Activated CD4-positive, CD25-positive, alpha-beta regulatory T cell treated with anti-CD3 and anti-CD28 coated beads, Interleukin-2, amount 50 U/mL, for 16 hours (primary cell): ENCODE data around the gene EPHA5.

Experiments used
- DNase-seq: peaks from one replicate; pipeline ENCODE4 v3.0.0-alpha.2; 2020; ENCODE audit warnings: low read depth, low spot score

The EPHA5 gene

DNA sequence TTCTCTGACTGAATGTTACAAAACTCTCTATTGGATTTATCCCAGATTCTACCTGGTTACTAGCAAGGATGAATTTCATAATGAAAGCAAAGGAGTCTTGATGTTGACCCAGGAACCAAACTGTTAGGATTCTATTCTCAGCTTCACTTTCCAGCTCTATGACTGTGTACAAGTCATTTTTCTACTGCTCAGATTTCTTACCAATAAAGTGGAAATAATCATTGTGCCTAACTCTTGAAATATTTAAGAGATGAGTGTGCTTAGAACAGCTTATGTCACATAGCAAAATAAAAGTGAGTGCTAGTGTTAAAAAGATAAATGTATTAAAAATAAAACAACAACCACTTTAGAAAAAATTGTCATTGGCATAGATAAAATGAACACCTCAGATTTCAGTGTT, 45.6 kb downstream of the EPHA5 start:
- DNase-seq, result no peak

DNA sequence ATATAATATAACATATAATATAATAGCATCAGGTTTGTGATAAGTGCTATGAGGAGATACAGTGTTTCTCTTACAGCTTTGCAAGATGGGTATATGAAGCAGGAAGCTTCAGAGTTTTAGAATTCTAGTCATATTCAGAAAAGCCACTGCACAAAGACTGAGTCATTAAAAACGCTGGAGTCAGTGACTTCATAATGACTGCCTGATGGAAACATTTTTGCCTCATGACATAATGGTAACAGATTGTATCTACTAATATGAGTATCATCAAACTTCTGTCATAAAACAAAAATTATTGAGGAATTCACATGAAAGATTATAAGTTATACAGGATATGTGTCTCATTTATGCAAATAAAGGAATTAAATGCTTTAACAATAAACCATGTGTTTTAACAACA, 46.8 kb downstream of the EPHA5 start:
- no peak for DNase-seq

DNA sequence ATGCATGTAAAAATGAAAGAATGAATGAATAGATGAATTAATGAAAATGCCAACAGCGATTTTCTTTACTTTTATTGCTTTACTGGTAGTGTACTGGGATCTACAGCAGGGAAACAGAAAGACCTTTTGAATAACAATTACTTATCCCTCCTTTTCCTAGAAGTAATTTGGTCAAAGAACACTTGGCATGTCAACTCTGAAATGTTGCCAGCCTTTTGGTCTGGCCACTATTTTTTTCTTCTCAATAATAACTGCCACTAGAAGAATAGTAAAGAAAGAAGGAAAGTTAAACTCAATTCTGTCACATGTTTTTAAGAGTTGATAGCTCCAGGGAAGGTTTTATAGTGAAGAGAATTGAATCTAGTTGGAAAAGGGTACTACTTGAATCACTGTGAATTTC, 52.9 kb downstream of the EPHA5 start:
- no peak for DNase-seq

GRCh38 chr4:65604515-65604914, 65.8 kb downstream of the EPHA5 start:
- no peak for DNase-seq

DNA sequence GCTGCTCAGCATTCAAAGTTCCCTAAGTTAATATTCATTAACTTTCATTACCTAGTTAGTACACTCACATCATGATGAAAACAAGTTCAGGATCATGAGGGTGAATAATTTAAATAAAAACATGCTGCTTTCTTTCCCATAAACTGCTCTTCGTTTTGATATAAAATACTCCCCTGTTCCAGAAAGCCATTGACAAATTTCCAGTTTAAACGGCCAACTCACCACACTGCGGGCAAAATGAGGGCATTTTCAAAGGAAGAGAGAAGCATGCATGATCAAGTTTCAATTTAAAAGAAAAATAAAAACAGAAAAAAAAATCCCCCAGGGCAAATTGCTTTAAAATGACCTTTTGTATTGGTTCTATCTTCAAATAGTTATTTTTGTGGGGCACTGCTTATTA, 69.6 kb downstream of the EPHA5 start:
- DNase-seq, result no peak

DNA sequence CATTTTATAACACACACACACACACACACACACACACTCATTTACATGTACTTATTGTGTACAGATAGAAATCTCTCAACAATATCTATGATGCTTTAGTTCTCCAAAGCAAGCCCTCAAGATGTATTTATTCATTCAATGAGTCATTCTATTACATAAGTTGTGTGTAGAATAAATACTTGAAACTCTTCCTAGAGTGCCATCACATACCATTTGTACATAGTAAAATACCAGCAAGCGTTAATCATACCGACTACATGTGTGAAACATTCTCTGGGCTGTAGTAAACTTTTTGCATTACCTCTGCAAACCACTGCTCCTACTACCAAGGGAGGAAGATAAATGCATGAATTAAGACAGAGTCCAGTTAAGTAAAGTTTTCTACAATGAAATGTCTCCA, 70.9 kb downstream of the EPHA5 start:
- DNase-seq, result no peak

- no peak for DNase-seq
Observed at GRCh38 chr4:65597697-65598096, 72.6 kb downstream of the EPHA5 start.

DNA sequence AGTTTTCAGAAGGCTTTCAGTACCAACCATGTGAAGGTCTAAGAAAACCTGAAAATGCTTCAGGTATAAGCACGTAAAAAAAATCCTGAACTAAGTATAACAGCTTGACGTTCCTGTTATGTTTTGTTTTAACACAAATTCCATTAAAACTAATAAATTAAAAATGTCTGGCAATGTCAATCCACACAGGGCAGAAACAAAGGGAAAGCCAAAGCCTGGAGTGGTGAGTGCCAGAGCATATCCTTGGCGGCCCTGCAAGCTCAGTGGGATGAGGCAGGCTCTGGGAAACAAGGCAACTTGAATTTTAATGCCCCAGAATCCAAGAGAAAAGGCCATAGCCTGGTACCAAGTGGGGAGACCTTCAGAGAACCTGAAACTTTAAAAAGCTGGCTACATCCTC, 78.2 kb downstream of the EPHA5 start:
- DNase-seq, result no peak

DNA sequence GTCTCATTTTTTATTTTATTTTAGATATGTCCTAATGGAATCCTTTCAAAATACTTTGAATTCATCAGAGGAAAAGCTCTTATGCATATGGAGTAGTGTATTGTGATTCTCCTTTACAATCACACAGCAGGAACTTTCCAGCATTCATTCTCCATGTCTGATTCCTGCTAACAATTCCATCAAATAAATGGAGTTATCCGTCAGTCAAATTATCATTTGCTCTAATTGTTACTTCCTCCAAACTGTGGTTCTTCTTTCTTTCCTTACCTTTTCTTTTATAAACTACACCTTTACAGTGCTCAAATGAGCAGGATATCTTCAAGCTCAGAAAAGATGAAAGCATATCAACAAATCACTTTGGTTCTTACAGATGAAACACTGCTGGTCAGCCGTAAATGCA, 80.4 kb downstream of the EPHA5 start:
- no peak for DNase-seq

- no peak for DNase-seq
Observed at GRCh38 chr4:65589331-65589730, 81.0 kb downstream of the EPHA5 start.

DNA sequence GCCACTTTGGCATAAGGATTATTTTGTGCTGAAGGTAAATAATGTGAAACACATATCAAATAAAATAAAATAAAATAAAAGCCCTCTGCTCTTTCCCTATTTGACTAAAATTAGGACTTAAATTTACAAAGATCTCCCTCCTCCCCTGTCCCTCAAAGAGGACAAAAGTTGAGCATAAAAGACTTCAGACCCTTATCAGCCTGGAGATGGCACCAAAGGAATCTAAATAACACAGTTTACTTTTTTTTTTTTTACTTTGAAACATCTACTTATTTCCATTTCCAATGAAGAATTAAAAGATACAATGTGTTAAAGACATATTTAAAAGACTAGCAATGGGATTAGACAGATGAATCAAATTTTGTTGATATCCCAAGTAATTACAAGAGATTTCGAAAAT, 89.7 kb downstream of the EPHA5 start:
- DNase-seq, result no peak

- no peak for DNase-seq
Observed at GRCh38 chr4:65566473-65566872, 103.8 kb downstream of the EPHA5 start.

- no peak for DNase-seq
Observed at GRCh38 chr4:65561164-65561563, 109.1 kb downstream of the EPHA5 start.

DNA sequence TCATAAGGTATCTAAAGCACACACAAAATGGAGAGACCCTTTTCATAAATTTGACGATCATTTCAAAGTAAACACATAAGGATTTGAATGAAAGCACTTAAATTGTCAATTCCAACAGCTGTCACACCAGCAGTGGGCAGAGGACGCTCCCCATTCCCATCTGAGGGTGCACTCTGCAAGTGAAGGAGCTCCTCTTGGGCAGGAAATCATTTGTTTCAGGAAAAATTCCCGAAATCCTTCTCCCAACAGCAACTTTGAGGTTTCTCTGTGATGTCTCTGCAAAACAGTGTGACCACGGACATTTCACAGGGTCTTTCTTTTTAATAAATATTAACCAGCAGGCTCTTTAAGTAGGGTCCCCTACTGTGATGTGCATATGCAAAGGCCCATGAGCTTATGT, 111.0 kb downstream of the EPHA5 start:
- no peak for DNase-seq

- DNase-seq, result no peak
Observed at GRCh38 chr4:65552057-65552456, 118.2 kb downstream of the EPHA5 start.

DNA sequence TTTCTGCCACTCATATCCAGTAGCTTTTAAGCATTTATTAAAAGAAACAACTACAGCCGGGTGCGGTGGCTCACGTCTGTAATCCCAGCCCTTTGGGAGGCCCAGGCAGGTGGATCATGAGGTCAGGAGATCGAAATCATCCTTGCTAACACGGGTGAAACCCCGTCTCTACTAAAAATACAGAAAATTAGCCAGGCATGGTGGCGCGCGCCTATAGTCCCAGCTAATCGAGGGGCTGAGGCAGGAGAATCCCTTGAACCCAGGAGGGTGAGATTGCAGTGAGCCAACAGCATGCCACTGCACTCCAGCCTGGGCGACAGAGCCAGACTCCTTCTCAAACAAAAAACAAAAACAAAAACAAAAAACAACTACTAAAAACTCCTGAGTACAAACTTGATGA, 119.8 kb downstream of the EPHA5 start:
- DNase-seq, result no peak

- no peak for DNase-seq
Observed at GRCh38 chr4:65546882-65547416, 123.3 kb downstream of the EPHA5 start.

DNA sequence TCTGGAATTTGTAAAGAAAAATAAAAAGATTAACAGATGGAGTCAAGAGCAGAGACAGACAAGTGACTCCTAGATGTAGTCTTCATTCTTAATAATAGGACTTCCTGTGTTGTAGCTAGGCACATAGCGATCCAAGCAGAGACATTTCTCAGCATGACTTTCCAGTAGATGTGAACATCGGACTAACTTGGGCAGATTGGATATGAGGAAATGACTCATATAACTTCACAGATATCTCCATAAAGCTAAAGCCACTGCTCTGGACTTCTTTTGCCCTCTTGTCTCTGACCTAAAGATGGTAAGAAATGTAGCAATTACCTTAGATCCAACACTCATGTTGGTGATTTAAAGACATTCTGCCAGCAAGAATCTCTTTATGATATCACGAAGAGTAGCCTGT, 131.7 kb downstream of the EPHA5 start:
- DNase-seq, result no peak

- no peak for DNase-seq
Observed at GRCh38 chr4:65535113-65535512, 135.2 kb downstream of the EPHA5 start.

GRCh38 chr4:65521666-65522065, 148.6 kb downstream of the EPHA5 start:
- DNase-seq, result no peak

- DNase-seq, result no peak
Observed at GRCh38 chr4:65515646-65516045, 154.6 kb downstream of the EPHA5 start.

DNA sequence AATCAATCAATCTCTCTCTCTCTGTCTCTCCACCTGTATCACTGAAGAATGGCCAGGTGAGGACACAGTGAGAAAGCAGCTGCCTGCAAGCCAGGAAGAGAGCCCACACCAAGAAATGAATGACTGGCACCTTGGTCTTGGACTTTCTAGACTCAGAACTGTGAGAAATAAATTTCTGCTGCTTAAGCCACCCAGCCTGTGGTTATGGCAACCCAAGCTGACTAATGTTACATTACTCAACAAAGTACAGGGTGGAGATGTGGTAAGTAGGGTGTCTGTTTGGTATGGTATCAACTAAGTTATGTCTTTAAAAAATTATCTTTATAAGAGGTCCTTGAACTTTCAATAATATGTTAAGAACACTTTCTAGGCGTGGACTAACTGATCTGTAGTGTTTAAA, 159.3 kb downstream of the EPHA5 start:
- no peak for DNase-seq

DNA sequence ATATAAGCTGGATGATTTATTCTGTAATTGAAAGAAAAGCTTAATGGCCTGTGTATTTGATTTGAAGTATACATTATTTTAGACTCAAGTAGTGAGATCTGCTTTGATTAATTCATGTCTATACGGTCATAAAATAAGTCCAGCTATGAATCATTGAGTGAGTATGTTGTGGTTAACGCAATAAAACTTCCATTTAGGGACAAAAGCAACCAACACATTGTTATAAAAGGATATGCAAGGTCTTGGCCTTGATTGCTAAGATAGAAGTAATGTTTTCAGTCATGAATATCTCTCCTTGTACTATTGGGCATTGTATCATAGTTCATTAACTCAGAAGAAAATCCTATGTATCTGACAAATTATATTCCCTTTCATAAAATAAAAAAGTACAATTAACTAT, 162.1 kb downstream of the EPHA5 start:
- DNase-seq, result no peak

- no peak for DNase-seq
Observed at GRCh38 chr4:65502131-65502701, 168.1 kb downstream of the EPHA5 start.
